ENCODE results near the gene CHSY1. TPM values are rescaled to one million over a fixed set of nuclear protein-coding genes. Genes with fewer than 3 reads are reported as not detected.
A peak's percentile ranks its signal among the peaks of the same experiment; 100 is the strongest.

The CHSY1 gene
- total and polyA plus RNA-seq, 2 of the 4 experiments (the other 2 are of a cell fraction) = 40.9 to 53.2 TPM

- H3K4me3 ChIP-seq (ENCODE audit: insufficient read depth, low read depth, low read length) = no peak overlapping the region
These were observed 79.3 kb downstream of the CHSY1 start for GRCh38 chr15:101172501-101173071.

More at GRCh38 chr15:101172501-101173071, 79.3 kb downstream of the CHSY1 start:
- H3K9me3 ChIP-seq (ENCODE audit: control insufficient read depth, insufficient read depth, low read length) = peaks cover 3% of the 10 kb centered on the region
- 53% methylated on average over 4 of the region's 17 CpGs; no CpG with 5 or more reads in 1 of the 2 experiments for WGBS, 2 experiments (ENCODE audit: extremely low coverage in 2 of 2, insufficient read length in 1 of 2)
- peak overlapping the region; percentile 61 for H3K4ac ChIP-seq (ENCODE audit: low read depth, low read length)
- POLR2A ChIA-PET (ENCODE audit: unreplicated experiment) = no interaction called here
- TF ChIP-seq FOS (IDR thresholded peaks at IDR 0.05; ENCODE audit: low read depth, low read length) = no peak
- no peak for TF ChIP-seq POLR2A (IDR thresholded peaks at IDR 0.05; ENCODE audit: low read depth, low read length)
- TF ChIP-seq CTCF (conservative IDR thresholded peaks at IDR 0.05; ENCODE audit: low read depth, low read length) = no peak
- no peak for TF ChIP-seq MAZ (IDR thresholded peaks at IDR 0.05; ENCODE audit: borderline replicate concordance, low read depth, low read length)
- no peak for TF ChIP-seq MXI1 (IDR thresholded peaks at IDR 0.05; ENCODE audit: borderline replicate concordance, low read depth, low read length)
- DNase-seq (peak; percentile 70), ATAC-seq (ENCODE audit: low read depth) (no peak)
- dilution Hi-C loops (cut with HindIII; ENCODE audit: low sequenced_read_pairs, unreplicated experiment) = no loop called here
- peak overlapping the region; percentile 61; the same call in 1 of the 2 replicates for H3K23ac ChIP-seq (ENCODE audit: low read depth, low read length)
- peak overlapping the region; percentile 44 for H3K18ac ChIP-seq (ENCODE audit: low read depth, low read length)
- H3K4me2 ChIP-seq (ENCODE audit: low read depth, low read length) = peak overlapping the region; percentile 53
- no peak overlapping the region for H2BK15ac ChIP-seq (ENCODE audit: low read depth, low read length)
- peaks cover 46% of the 10 kb centered on the region for H3K4me1 ChIP-seq (ENCODE audit: control insufficient read depth, insufficient read depth, low read length)
- no peak overlapping the region for H3K56ac ChIP-seq (ENCODE audit: extremely low read depth, insufficient read depth, low read length)
- H4K20me1 ChIP-seq (ENCODE audit: insufficient read depth, low read length) = peaks cover 6% of the 10 kb centered on the region; the same call in 1 of the 2 replicates
- H2AK5ac ChIP-seq (ENCODE audit: low read depth, low read length) = peak overlapping the region; percentile 84
- H4K91ac ChIP-seq (ENCODE audit: insufficient read depth, low read depth, low read length) = peak overlapping the region; percentile 26
- peak overlapping the region; percentile 70; the same call in 1 of the 2 replicates for H2BK20ac ChIP-seq (ENCODE audit: low read depth, low read length)
- no TSS peak for BruUV-seq (replicated peaks)
- H3K79me1 ChIP-seq (ENCODE audit: low read depth in 1 of 2, low read length in 2 of 2) = peaks cover 27 to 70% of the 10 kb centered on the region in 2 experiments; a peak in 3 of 4 replicates
- H4K5ac ChIP-seq (ENCODE audit: low read depth, low read length) = peak overlapping the region; percentile 76
- no peaks in the 10 kb centered on the region for H3K27me3 ChIP-seq (ENCODE audit: control insufficient read depth, insufficient read depth, low read length)
- peak overlapping the region; percentile 66; the same call in 1 of the 2 replicates for H3K14ac ChIP-seq (replicated peaks; ENCODE audit: low read depth, low read length)
- H2AFZ ChIP-seq (replicated peaks; ENCODE audit: low read length, poor library complexity) = no peak overlapping the region
- intact Hi-C loops (cut with micrococcal nuclease) = no loop called here
- H4K8ac ChIP-seq (ENCODE audit: low read depth in 2 of 2, low read length in 2 of 2) = peak overlapping the region in 1 of 2 experiments; percentile 61; a peak in 2 of 4 replicates
- H2BK5ac ChIP-seq (ENCODE audit: low read depth, low read length, poor library complexity, severe bottlenecking) = peak overlapping the region; percentile 52
- peaks cover 41% of the 10 kb centered on the region for H3K9me1 ChIP-seq (ENCODE audit: insufficient read depth, low read length)
- peak overlapping the region; percentile 50 for H3K27ac ChIP-seq (ENCODE audit: insufficient read depth, low read length)
- peaks cover 29% of the 10 kb centered on the region for H3K36me3 ChIP-seq (ENCODE audit: control insufficient read depth, insufficient read depth, low read length)
- H3K9ac ChIP-seq (ENCODE audit: low read depth, low read length) = no peak overlapping the region
- CTCF ChIA-PET = no interaction called here
- peak overlapping the region; percentile 33 for H2AK9ac ChIP-seq (replicated peaks; ENCODE audit: low read depth, low read length, poor library complexity)
- in situ Hi-C loops (cut with MboI; ENCODE audit: low sequenced_read_pairs) = no loop called here
- H2BK120ac ChIP-seq (ENCODE audit: low read depth, low read length) = peak overlapping the region; percentile 27; the same call in 1 of the 2 replicates
